B cell (primary cell): Measurements from ENCODE around the gene AATK. TPM values are rescaled to one million over a fixed set of nuclear protein-coding genes. Genes with fewer than 3 reads are reported as not detected.

ENCODE experiments used
- ATAC-seq: fragments of 200-7000 bp; cut with Tn5 transposase; one replicate; pipeline ENCODE4 v1.10.0; 2021; ENCODE audit warnings: low read depth, mild to moderate bottlenecking, moderate number of reproducible peaks, moderate library complexity
- CTCF ChIA-PET: fragments of 350-600 bp; sonication (Branson Sonifier 250); formaldehyde crosslinking; loops from one replicate; lab custom pipeline; 2021; ENCODE audit warnings: antibody characterized with exemption, inconsistent platforms; lab: Charles Lee
- POLR2A ChIA-PET: fragments of 350-600 bp; sonication (Branson Sonifier 250); formaldehyde crosslinking; loops from one replicate; lab custom pipeline; 2021; ENCODE audit warnings: antibody characterized with exemption; lab: Charles Lee
- DNase-seq: peaks from one replicate; pipeline ENCODE4 v3.0.0; 2013
- H2AFZ ChIP-seq: 2 replicates; pipeline ENCODE4 v1.6.1; 2012; ENCODE audit warnings: mild to moderate bottlenecking, low read depth, low read length; ENCODE audit not compliant: insufficient read depth, poor library complexity, severe bottlenecking
- H3K27ac ChIP-seq, 2 donors: 1 replicate in 1 of 2; 2 replicates in 1 of 2; pipeline ENCODE4 v1.5.1; 2012 to 2013; ENCODE audit warnings: low read length in 2 of 2, mild to moderate bottlenecking in 2 of 2, moderate library complexity in 1 of 2
- H3K27me3 ChIP-seq, 4 experiments: fragments of 200-600 bp in 1 of 4; sonication (generic) in 1 of 4; replicated peaks in 1 of 4; 1 replicate in 2 of 4; 2 replicates in 2 of 4; pipeline versions ENCODE4 v1.6.1 to v1.7.0; 2013 to 2016; ENCODE audit warnings: low read length in 3 of 4, mild to moderate bottlenecking in 2 of 4, mixed read lengths in 1 of 4, moderate library complexity in 1 of 4; ENCODE audit not compliant: insufficient read depth in 4 of 4, control insufficient read depth in 3 of 4; ENCODE audit errors: control extremely low read depth in 1 of 4
- H3K36me3 ChIP-seq, 2 experiments: replicated peaks in 1 of 2; 1 replicate in 1 of 2; 2 replicates in 1 of 2; pipeline versions ENCODE4 v1.6.1 to v1.7.1; 2013; ENCODE audit warnings: low read length in 1 of 2; ENCODE audit not compliant: insufficient read depth in 2 of 2, control insufficient read depth in 1 of 2; ENCODE audit errors: control extremely low read depth in 1 of 2, extremely low read depth in 1 of 2
- H3K4me1 ChIP-seq, 2 donors: fragments of 200-600 bp in 1 of 2; sonication (generic) in 1 of 2; 1 replicate in 1 of 2; 2 replicates in 1 of 2; pipeline versions ENCODE4 v1.5.1 to v1.6.1; 2013 to 2017; ENCODE audit warnings: low read length in 2 of 2; ENCODE audit not compliant: control insufficient read depth in 2 of 2, insufficient read depth in 2 of 2
- H3K4me2 ChIP-seq: replicated peaks from 2 replicates; pipeline ENCODE3; 2012; ENCODE audit warnings: mild to moderate bottlenecking, low read depth, low read length; ENCODE audit not compliant: poor library complexity, severe bottlenecking
- H3K4me3 ChIP-seq, 5 experiments: fragments of 200-600 bp in 1 of 5; sonication (generic) in 1 of 5; 1 replicate in 3 of 5; 2 replicates in 2 of 5; pipeline versions ENCODE4 v1.5.1 to v1.7.0; 2011 to 2016; ENCODE audit warnings: low read length in 4 of 5, mild to moderate bottlenecking in 4 of 5, low read depth in 2 of 5, control low read depth in 1 of 5, moderate library complexity in 1 of 5; ENCODE audit not compliant: insufficient read depth in 1 of 5; ENCODE audit errors: control extremely low read depth in 1 of 5, extremely low read depth in 1 of 5
- H3K79me2 ChIP-seq: fragments of 200-600 bp; sonication (generic); one replicate; pipeline ENCODE4 v1.6.0; 2016; ENCODE audit warnings: low read length; ENCODE audit not compliant: control insufficient read depth, insufficient read depth
- H3K9ac ChIP-seq: fragments of 200-600 bp; sonication (generic); 2 replicates; pipeline ENCODE4 v1.6.1; 2017; ENCODE audit warnings: mild to moderate bottlenecking, low read length, moderate library complexity
- H3K9me3 ChIP-seq, 3 donors: one replicate each; pipeline versions ENCODE4 v1.6.1 to v1.7.1; 2013; ENCODE audit warnings: low read length in 2 of 3; ENCODE audit not compliant: control insufficient read depth in 2 of 3, insufficient read depth in 1 of 3; ENCODE audit errors: control extremely low read depth in 1 of 3
- H4K20me1 ChIP-seq: 2 replicates; pipeline ENCODE4 v1.6.0; 2012; ENCODE audit warnings: mild to moderate bottlenecking, low read length; ENCODE audit not compliant: insufficient read depth, control insufficient read depth, poor library complexity, severe bottlenecking
- H3K27ac Mint-ChIP-seq: one replicate; pipeline ENCODE4 v1.8.0; 2021; ENCODE audit warnings: mixed read lengths
- H3K27me3 Mint-ChIP-seq: one replicate; pipeline ENCODE4 v1.8.0; 2021; ENCODE audit warnings: mixed read lengths
- H3K4me1 Mint-ChIP-seq: one replicate; pipeline ENCODE4 v1.8.0; 2021; ENCODE audit warnings: mixed read lengths
- H3K4me3 Mint-ChIP-seq: one replicate; pipeline ENCODE4 v1.8.0; 2021; ENCODE audit warnings: mixed read lengths
- H3K9me3 Mint-ChIP-seq: one replicate; pipeline ENCODE4 v1.8.0; 2022; ENCODE audit warnings: mixed read lengths; ENCODE audit not compliant: insufficient read depth
- CTCF ChIP-seq: fragments of 200-600 bp; IDR thresholded peaks from one replicate; pipeline ENCODE4 v1.8.0; 2022; ENCODE audit warnings: antibody characterized with exemption, mild to moderate bottlenecking
- EZH2 ChIP-seq: IDR thresholded peaks from 2 replicates; pipeline ENCODE4 v1.6.1; 2012; ENCODE audit warnings: borderline replicate concordance, low read depth, mild to moderate bottlenecking, moderate library complexity, low read length; ENCODE audit not compliant: insufficient read depth, poor library complexity, severe bottlenecking
- WGBS: methylation state at CpG from one replicate; pipeline ENCODE4 v1.1.5; 2013; ENCODE audit warnings: missing lambda C conversion rate; ENCODE audit not compliant: insufficient coverage; 5-methylcytosine and 5-hydroxymethylcytosine counted together
- intact Hi-C: fragments of 100-400 bp; cut with micrococcal nuclease; formaldehyde crosslinking; loops from one replicate; pipeline ENCODE4 v1.10.0; 2022
- polyA plus RNA-seq: library from polyadenylated mRNA; depleted of rRNA; stranded (reverse); fragments of >200 nt; gene quantifications from 2 replicates; pipeline ENCODE4 v1.2.3, GENCODE V29; 2012
- total RNA-seq, 2 donors: library from RNA; stranded (reverse); fragments of 120-200 nt in 1 of 2; gene quantifications; 1 replicate in 1 of 2; 2 replicates in 1 of 2; pipeline versions ENCODE4 v1.2.3 to v1.2.4, GENCODE V29; 2013 to 2022

Gene AATK
- total and polyA plus RNA-seq, 2 donors (not counting 1 experiment from before 2014, with no cell fraction given) = 0.21 to 1.7 TPM

- no peak for ATAC-seq
- Mint-ChIP-seq H3K4me3 (no peak overlapping the region), H3K27me3 (no peaks in the 10 kb centered on the region), H3K27ac (no peak overlapping the region), H3K4me1 (peaks cover 4% of the 10 kb centered on the region), H3K9me3 (no peaks in the 10 kb centered on the region)
- 96% methylated on average over 11 of the region's 11 CpGs for WGBS
- intact Hi-C loops = no loop called here
- DNase-seq = no peak
- Histone ChIP-seq H3K9me3 (peaks cover 0 to 5% (median 0%) of the 10 kb centered on the region in 3 donors), H3K9ac (no peak overlapping the region), H4K20me1 (no peaks in the 10 kb centered on the region), H3K4me1 (peaks cover 6 to 12% of the 10 kb centered on the region in 2 donors), H3K79me2 (no peaks in the 10 kb centered on the region), H3K27me3 (peaks cover 0 to 11% (median 0%) of the 10 kb centered on the region in 4 experiments), H3K4me3 (no peak overlapping the region), H3K36me3 (no peaks in the 10 kb centered on the region), H2AFZ (no peak overlapping the region), H3K4me2 (no peak overlapping the region), H3K27ac (no peak overlapping the region)
- TF ChIP-seq CTCF = no peak
- no peak for TF ChIP-seq EZH2
- POLR2A ChIA-PET = no interaction called here
- CTCF ChIA-PET = interaction anchor here (1.1 kb wide), 1 partner anchor 14 kb away, joined by 3 read pairs; no protein-coding TSS in a partner anchor
Observed at GRCh38 chr17:81115219-81115618, 50.8 kb downstream of the AATK start.

DNA sequence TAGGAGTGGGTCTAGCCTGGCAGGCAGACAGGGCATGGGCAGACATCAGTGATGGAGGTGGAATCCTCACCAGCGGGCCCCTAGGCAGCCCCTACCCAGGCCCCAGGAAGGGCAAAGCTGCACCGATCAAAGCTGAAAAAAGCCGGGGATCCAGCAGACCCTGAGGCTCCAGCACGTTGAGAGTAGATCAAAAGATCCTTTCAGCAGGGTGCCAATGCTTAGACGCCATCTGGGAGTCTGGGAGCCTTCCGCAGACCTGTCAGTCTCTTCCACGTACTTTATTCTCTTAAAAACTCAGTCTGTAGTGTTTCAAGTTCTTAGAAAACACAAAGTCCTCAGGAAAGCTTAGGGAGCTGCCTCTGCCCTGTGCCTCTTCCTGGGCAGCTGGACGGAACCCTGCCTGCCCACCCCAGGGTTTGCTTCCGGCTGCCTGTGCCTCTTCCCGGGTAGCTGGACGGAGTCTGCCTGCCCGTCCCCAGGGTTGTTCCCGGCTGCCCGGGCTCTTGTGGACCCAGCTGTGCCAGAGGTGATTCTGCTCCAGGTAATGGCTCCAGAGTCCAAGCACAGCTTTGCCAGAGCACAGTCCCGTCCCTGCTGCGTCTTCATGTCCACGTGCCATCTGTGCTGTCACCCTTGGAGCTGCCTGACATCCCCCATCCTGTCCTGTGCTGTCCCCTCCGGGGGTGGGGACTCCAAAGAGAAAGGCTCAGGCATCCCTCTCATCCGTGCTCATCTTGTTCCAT is 51.5 kb downstream of the AATK start:
- CTCF ChIA-PET = interaction anchor here (1.1 kb wide), 1 partner anchor 13 kb away, joined by 3 read pairs; no protein-coding TSS in a partner anchor
- WGBS = 90% methylated on average over 19 of the region's 19 CpGs

More for the DNA sequence above, 51.5 kb downstream of the AATK start:
- no peak overlapping the region for H3K27ac Mint-ChIP-seq
- H3K4me1 ChIP-seq = peaks cover 6 to 10% of the 10 kb centered on the region in 2 donors
- ATAC-seq (no peak), DNase-seq (no peak)
- no peak overlapping the region for H3K4me3 ChIP-seq
- H4K20me1 ChIP-seq = no peaks in the 10 kb centered on the region
- peaks cover 4% of the 10 kb centered on the region for H3K4me1 Mint-ChIP-seq
- H3K9me3 Mint-ChIP-seq = no peaks in the 10 kb centered on the region
- POLR2A ChIA-PET = no interaction called here
- intact Hi-C loops = no loop called here
- no peak overlapping the region for H3K9ac ChIP-seq
- H3K79me2 ChIP-seq = no peaks in the 10 kb centered on the region
- no peak for TF ChIP-seq EZH2
- no peak for TF ChIP-seq CTCF
- H2AFZ ChIP-seq = no peak overlapping the region
- H3K27me3 ChIP-seq = peaks cover 0 to 11% (median 0%) of the 10 kb centered on the region in 4 experiments
- no peak overlapping the region for H3K4me3 Mint-ChIP-seq
- H3K27ac ChIP-seq = no peak overlapping the region
- no peak overlapping the region for H3K4me2 ChIP-seq
- peaks cover 0 to 1% (median 0%) of the 10 kb centered on the region in 3 donors for H3K9me3 ChIP-seq
- H3K27me3 Mint-ChIP-seq = no peaks in the 10 kb centered on the region
- no peaks in the 10 kb centered on the region for H3K36me3 ChIP-seq
